HG02973 (cell line): Measurements from ENCODE around the gene APOLD1.
"Not testable (repeated sequence)": the region's sequence is repeated elsewhere in the genome, so short reads cannot be mapped to it uniquely, and the experiment has no call there.

Experiments
- ATAC-seq: cut with Tn5 transposase; IDR thresholded peaks from one replicate; pipeline ENCODE4 v1.9.1; 2021; ENCODE audit warnings: moderate library complexity; ENCODE audit not compliant: unreplicated experiment

APOLD1 gene

DNA sequence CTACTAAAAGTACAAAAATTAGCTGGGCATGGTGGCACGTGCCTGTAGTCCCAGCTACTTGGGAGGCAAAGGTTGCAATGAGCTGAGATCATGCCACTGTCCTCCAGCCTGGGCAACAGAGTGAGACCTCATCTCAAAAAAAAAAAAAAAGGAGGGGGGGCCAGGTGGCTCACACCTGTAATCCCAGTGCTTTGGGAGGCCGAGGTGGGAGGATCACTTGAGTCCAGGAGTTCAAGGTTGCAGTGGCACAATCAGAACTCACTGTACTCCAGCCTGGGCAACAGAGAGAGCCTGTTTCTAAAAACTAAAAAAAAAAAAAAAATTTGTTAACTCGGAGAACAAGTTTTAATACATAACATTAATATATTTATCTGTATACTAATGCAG is 22.1 kb downstream of the APOLD1 start:
- ATAC-seq = not testable (repeated sequence)

DNA sequence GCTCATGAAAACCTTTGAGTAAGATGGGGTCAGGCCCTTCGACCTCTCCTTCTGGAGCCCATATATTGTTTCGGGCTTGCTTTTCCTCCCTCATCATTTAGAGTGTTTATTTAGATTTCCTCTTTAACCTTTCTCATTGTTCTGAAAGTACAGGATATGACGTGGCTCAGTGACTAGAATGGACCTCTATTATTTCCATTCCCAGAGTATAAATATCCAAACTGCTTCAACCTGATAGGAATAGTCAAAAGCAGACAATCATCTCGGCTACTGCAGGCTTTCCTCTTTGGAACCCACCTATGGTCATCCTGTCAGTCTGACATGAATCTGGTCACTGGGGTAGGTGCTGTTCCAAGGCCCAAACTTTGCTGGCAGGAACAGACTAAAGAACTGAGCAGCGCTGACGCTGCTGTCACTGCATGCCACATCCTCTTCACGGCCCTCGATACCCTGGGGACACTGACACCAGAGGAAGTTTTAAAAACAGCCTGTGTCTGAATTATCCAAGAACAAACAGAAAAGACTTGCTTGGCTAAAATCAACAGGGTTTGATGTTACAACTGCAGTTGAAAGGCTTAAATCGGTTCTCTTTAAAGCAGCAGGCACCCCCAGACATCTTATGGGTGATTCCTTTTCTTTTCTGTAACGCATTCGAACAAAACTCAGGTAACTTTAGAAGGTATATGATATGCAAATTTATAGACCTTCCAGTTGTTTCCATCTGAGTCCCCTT is 22.7 kb downstream of the APOLD1 start:
- ATAC-seq = peak; percentile 61

DNA sequence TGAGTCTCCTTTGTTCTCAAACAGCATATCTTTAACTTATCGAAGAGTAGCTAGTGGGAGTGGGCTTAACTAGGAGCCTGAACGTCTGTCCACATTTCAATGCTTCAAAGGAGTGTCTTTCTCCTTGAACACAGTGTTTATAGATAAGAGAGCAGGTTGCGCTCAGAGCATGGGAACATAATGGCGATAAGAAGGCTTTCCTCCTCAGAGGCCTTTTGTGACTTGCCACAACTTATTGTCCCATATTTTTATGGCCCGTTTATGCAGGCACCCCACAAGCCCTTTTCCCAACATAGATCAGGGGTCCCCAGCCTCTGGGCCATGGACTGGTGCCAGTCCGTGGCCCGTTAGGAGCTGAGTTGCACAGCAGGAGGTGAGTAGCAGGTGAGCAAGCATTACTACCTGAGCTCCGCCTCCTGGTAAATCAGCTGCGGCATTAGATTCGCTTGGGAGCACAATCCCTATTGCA is 25.1 kb downstream of the APOLD1 start:
- ATAC-seq = no peak

DNA sequence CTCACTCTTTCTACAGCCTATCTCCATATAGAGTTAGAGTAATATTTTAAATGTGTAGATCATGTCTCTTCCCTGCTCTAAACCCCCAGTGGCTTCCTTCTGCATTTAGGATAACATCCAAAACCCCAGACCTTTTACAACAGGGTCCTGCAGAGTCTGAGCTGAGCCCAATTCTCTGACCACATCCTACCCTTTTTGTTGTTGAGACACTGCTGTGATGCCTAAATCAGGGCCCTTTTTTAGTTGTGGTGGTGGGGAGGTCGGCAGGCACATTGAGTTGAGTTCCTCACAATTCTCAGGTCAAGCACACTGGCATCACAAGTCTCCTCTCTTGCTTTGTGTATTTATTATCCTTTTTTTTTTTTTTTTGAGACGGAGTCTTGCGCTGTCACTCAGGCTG is 25.9 kb downstream of the APOLD1 start:
- ATAC-seq = no peak

DNA sequence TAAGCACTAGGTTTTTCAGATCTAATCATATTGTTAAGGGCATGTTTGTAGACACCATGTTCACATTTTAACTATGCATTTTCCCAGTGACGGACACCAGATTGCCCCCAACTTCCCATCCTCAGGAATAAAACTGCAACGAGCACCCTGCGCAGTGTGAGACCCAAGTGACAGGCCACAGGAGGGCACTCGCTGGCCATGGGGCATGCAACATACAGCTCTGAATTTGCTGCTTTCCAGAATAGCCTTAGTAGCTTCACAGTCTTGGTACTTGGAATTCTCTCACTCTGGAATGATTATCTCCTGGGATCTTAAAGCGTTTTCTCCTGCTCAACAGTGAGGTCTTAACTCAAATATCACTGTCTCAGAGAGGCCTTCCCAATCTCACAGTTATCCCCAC is 26.7 kb downstream of the APOLD1 start:
- ATAC-seq = no peak

DNA sequence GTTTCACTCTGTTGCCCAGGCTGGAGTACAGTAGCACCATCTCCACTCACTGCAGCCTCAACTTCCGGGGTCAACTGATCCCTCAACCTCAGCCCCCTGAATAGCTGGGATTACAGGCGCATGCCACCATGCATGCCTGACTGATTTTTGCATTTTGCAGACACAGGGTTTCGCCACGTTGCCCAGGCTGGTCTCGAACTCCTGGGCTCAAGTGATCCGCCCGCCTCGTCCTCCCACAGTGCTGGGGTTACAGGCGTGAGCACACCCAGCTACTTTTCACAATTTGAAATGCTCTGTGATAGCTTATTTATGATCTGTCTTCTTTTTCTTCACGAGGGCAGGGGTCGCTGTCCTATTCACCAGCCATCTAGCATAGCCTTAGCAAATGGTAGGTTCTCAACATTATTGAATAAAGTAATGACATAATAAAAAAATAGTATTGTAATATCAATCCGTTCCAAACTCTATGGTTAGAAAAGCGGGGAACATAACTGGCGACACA is 27.2 kb downstream of the APOLD1 start:
- ATAC-seq = no peak

GRCh38 chr12:12813120-12814101 is 28.0 kb downstream of the APOLD1 start, which contains the start of gene DDX47:
TSS of gene DDX47 (plus strand) at chr12:12813346. CDS start at chr12:12813368, 22 bp downstream.
- ATAC-seq = peak; percentile 78

- no peak for ATAC-seq
Measured at GRCh38 chr12:12817616-12818015, 32.2 kb downstream of the APOLD1 start.

GRCh38 chr12:12818701-12819100 is 33.2 kb downstream of the APOLD1 start:
- no peak for ATAC-seq

- no peak for ATAC-seq
Measured at GRCh38 chr12:12819221-12819620, 33.8 kb downstream of the APOLD1 start.

- ATAC-seq = no peak
Measured at GRCh38 chr12:12819752-12820311, 34.4 kb downstream of the APOLD1 start.

DNA sequence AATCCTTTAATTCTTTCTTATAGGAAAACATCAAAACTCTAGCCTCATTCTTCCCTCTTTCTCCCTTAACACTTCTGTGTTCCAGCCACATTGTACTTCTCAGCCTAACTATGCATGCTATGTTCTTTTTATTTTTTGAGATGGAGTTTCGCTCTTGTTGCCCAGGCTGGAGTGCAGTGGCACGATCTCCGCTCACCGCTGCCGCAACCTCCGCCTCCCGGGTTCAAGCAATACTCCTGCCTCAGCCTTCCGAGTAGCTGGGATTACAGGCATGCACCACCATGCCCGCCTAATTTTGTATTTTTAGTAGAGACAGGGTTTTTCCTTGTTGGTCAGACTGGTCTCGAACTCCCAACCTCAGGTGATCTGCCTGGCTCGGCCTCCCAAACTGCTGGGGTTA is 34.9 kb downstream of the APOLD1 start:
- not testable (repeated sequence) for ATAC-seq

GRCh38 chr12:12821975-12822374 is 36.5 kb downstream of the APOLD1 start:
- ATAC-seq = no peak

- no peak for ATAC-seq
Measured at GRCh38 chr12:12822886-12823285, 37.4 kb downstream of the APOLD1 start.

GRCh38 chr12:12823300-12823699 is 37.8 kb downstream of the APOLD1 start:
- no peak for ATAC-seq

GRCh38 chr12:12823811-12824210 is 38.4 kb downstream of the APOLD1 start:
- no peak for ATAC-seq

DNA sequence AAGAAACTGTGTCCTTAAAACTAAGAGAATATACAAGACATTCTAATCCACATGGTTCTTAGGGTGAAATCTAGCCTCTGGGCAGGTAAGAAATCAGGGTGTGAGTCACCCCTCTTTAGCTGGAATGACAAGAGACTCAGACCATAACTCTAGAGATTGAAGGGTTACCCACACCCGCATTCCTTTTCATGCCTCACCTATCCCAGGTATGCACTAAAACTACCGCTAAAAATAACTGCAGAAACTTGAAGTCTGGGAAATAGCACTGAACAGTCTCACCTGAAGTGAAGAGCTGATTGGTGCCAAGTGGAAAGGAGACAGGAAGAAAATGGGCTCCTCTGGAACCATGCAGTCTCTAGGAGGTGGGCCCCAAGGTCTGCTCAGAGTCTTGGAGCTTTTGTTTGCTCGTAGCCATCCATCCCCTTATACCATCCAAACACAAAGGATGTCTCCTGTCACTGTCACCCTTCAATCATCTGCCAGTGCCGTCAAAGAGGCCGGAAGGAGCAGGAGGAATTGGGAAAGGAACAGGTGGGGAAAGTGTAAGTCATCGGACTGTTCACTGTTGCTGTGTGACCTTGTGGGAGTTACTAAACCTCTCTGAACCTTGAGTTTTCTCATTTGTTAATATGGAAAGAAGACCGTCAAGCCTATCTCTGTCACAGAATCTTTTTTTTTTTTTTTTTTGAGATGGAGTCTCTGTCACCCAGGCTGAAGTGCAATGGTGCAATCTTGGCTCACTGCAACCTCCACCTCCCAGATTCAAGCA is 50.1 kb downstream of the APOLD1 start:
- no peak for ATAC-seq

DNA sequence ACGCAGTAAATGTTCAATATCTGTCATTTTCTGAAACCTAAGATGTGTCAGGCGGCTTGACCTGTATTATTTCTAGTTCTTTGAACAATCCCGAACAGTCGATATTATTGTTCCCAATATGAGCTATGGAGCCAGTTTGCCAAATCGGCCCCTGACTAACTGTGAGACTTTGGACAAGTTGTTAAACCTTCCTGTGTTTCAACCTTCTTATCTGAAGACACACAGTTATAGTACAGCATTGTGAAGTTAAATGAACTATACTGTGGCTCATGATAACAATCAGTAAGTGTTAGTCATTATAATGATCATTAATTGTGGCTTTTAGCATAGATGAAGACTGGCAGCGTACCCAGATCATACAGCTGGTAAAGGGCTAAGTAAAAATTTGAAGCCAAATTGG is 51.1 kb downstream of the APOLD1 start:
- no peak for ATAC-seq

DNA sequence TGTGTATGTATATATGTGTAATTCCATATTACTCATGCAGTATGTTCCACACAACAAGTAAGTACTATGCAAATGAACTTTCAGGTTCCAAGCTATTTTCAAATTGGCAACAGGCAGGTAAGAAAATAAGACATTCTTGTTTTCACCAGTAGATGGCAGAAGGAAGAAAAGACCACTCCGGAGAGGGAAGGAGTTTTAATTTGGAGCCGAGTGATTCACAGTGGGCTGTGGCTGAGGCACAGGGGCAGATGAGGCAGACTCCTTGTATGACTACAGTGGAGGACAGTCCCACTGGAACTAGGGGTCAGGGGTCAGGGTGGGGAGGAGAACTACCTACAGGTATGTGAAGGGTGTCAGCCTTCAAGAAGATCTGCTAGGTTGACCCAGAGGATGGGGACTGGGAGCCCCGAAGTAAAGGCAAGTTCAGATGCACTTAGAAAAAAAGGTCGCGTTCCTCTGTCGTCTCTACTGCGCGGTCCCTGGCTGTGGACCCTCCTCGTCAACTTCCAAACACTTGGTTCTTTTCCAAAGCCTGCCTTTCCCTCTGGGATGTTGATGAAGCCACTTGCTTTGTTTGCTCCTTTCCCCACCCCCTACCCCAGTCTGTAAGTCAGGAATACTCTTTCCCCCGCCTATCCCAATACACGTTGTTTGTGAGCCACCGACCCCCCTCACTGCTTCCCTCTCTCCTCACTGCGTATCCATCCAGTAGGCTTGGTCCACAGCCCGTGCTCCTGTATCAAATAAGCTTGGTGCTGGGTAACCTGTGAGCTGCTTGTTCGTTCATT is 51.8 kb downstream of the APOLD1 start:
- peak; percentile 56 for ATAC-seq

DNA sequence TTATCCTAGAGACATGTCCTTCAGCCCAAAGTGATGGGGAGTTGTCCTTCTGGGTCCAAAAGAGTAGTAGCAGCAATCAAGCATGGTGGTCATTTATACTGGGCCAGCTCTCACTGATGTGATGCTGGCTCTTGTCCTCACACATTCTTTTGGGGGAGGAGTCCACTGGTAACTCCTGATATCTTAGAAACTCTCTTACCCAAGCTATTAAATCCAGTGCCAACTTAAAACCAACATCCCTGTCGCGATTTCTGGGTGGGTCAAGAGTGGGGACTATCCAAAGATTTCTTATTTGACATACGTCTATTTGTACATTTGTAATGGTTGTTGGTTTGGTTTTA is 52.3 kb downstream of the APOLD1 start:
- no peak for ATAC-seq
